ENCODE measurements around the gene SMYD3. TPM values are rescaled to one million over a fixed set of nuclear protein-coding genes. Genes with fewer than 3 reads are reported as not detected.

Gene SMYD3
- total RNA-seq, 3 donors from 2014 or later = 16.8 to 28.8 (median 19.5) TPM

- Histone ChIP-seq H3K4me1 (no peaks in the 10 kb centered on the region), H3K4me3 (no peak overlapping the region), H3K36me3 (no peaks in the 10 kb centered on the region), H3K27ac (no peak overlapping the region), H3K27me3 (no peaks in the 10 kb centered on the region), H3K9me3 (no peaks in the 10 kb centered on the region)
- intact Hi-C loops (cut with DNase I; ENCODE audit: low total_unique reads) = no loop called here
- TF ChIP-seq POLR2AphosphoS5 (IDR thresholded peaks at IDR 0.05) = no peak
- no peak for TF ChIP-seq POLR2A (IDR thresholded peaks at IDR 0.05)
- no peak for TF ChIP-seq CTCF (IDR thresholded peaks at IDR 0.05)
- no peak for DNase-seq (ENCODE audit: low spot score in 2 of 2)
Measured at GRCh38 chr1:245906207-245906606, 600.9 kb downstream of the SMYD3 start.

- no peaks in the 10 kb centered on the region for H3K9me3 ChIP-seq
- no peaks in the 10 kb centered on the region for H3K36me3 ChIP-seq
- no peak for DNase-seq (ENCODE audit: low spot score in 2 of 2)
- no peaks in the 10 kb centered on the region for H3K27me3 ChIP-seq
- intact Hi-C loops (cut with DNase I; ENCODE audit: low total_unique reads) = no loop called here
- H3K4me3 ChIP-seq = no peak overlapping the region
- H3K27ac ChIP-seq = no peak overlapping the region
- H3K4me1 ChIP-seq = no peaks in the 10 kb centered on the region
- TF ChIP-seq POLR2A (IDR thresholded peaks at IDR 0.05) = no peak
- no peak for TF ChIP-seq CTCF (IDR thresholded peaks at IDR 0.05)
- no peak for TF ChIP-seq POLR2AphosphoS5 (IDR thresholded peaks at IDR 0.05)
Measured at GRCh38 chr1:245903851-245904250, 603.2 kb downstream of the SMYD3 start.

GRCh38 chr1:245901565-245901964 lies 605.5 kb downstream of the SMYD3 start:
- Histone ChIP-seq H3K36me3 (no peaks in the 10 kb centered on the region), H3K27ac (no peak overlapping the region), H3K9me3 (no peaks in the 10 kb centered on the region), H3K4me1 (no peaks in the 10 kb centered on the region), H3K4me3 (no peak overlapping the region), H3K27me3 (no peaks in the 10 kb centered on the region)
- TF ChIP-seq CTCF (IDR thresholded peaks at IDR 0.05) (no peak), POLR2AphosphoS5 (IDR thresholded peaks at IDR 0.05) (no peak), POLR2A (IDR thresholded peaks at IDR 0.05) (no peak)
- intact Hi-C loops (cut with DNase I; ENCODE audit: low total_unique reads) = loop anchor here (1.0 kb wide), 1 partner anchor 26 kb away; no protein-coding TSS in a partner anchor
- DNase-seq (ENCODE audit: low spot score in 2 of 2) = no peak

GRCh38 chr1:245901037-245901436 lies 606.0 kb downstream of the SMYD3 start:
- Histone ChIP-seq H3K9me3 (no peaks in the 10 kb centered on the region), H3K27ac (no peak overlapping the region), H3K36me3 (no peaks in the 10 kb centered on the region), H3K4me3 (no peak overlapping the region), H3K27me3 (no peaks in the 10 kb centered on the region), H3K4me1 (no peaks in the 10 kb centered on the region)
- TF ChIP-seq POLR2AphosphoS5 (IDR thresholded peaks at IDR 0.05) = no peak
- TF ChIP-seq POLR2A (IDR thresholded peaks at IDR 0.05) = no peak
- no peak for TF ChIP-seq CTCF (IDR thresholded peaks at IDR 0.05)
- DNase-seq (ENCODE audit: low spot score in 2 of 2) = no peak
- intact Hi-C loops (cut with DNase I; ENCODE audit: low total_unique reads) = loop anchor here (1.0 kb wide), 1 partner anchor 26 kb away; no protein-coding TSS in a partner anchor

- no peaks in the 10 kb centered on the region for H3K4me1 ChIP-seq
- H3K4me3 ChIP-seq = no peak overlapping the region
- no peaks in the 10 kb centered on the region for H3K27me3 ChIP-seq
- no peak for DNase-seq (ENCODE audit: low spot score in 2 of 2)
- no peak overlapping the region for H3K27ac ChIP-seq
- no peaks in the 10 kb centered on the region for H3K9me3 ChIP-seq
- intact Hi-C loops (cut with DNase I; ENCODE audit: low total_unique reads) = no loop called here
- TF ChIP-seq POLR2A (IDR thresholded peaks at IDR 0.05) (no peak), CTCF (IDR thresholded peaks at IDR 0.05) (no peak), POLR2AphosphoS5 (IDR thresholded peaks at IDR 0.05) (no peak)
- no peaks in the 10 kb centered on the region for H3K36me3 ChIP-seq
Measured at GRCh38 chr1:245898581-245898980, 608.5 kb downstream of the SMYD3 start.
